Adipocyte (in vitro differentiated cells): ENCODE data around the gene KRT75.

Experiments
- DNase-seq: peaks from one replicate; pipeline ENCODE4 v3.0.0-alpha.2; 2015; ENCODE audit warnings: low read depth
- H3K27me3 ChIP-seq: replicated peaks from 2 replicates; pipeline ENCODE4 v1.7.0; 2013; ENCODE audit warnings: mild to moderate bottlenecking, low read length, moderate library complexity; ENCODE audit not compliant: control insufficient read depth, insufficient read depth
- H3K36me3 ChIP-seq: 2 replicates; pipeline ENCODE4 v1.7.0; 2013; ENCODE audit warnings: low read length, mild to moderate bottlenecking, moderate library complexity; ENCODE audit not compliant: control insufficient read depth, insufficient read depth, severe bottlenecking
- H3K4me1 ChIP-seq: 2 replicates; pipeline ENCODE4 v1.7.0; 2013; ENCODE audit warnings: mild to moderate bottlenecking, low read length, moderate library complexity; ENCODE audit not compliant: control insufficient read depth, insufficient read depth
- H3K4me3 ChIP-seq: 2 replicates; pipeline ENCODE4 v1.7.0; 2013; ENCODE audit warnings: mild to moderate bottlenecking, low read length, moderate library complexity
- H3K9ac ChIP-seq: 2 replicates; pipeline ENCODE4 v1.7.0; 2013; ENCODE audit warnings: mild to moderate bottlenecking, low read length, moderate library complexity
- H3K9me3 ChIP-seq: 2 replicates; pipeline ENCODE4 v1.7.0; 2013; ENCODE audit warnings: mild to moderate bottlenecking, low read length, moderate library complexity; ENCODE audit not compliant: control insufficient read depth

The KRT75 gene

DNA sequence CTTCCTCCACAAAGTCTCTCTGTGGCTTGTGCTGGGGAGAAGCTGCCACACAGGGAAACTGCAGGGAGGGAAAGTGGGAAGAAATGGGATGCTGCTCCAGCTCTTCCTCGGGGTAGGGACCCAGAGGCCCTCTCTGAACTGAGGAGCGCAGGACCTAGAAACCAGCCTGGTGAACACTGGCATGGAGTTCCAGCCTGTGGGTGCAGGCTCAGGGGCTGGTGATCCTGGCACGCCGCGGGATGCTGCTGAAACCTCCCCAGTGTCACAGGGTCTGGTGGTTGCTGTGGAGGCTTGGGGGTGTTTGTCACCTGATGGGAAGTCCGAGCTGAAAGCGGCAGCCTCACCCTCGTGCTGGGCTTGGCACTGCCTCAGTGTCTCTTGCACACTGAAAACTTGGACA, 5.2 kb upstream of the KRT75 start:
- Histone ChIP-seq H3K36me3 (no peaks in the 10 kb centered on the region), H3K4me1 (peaks cover 26% of the 10 kb centered on the region), H3K9ac (no peak overlapping the region), H3K27me3 (peaks cover 3% of the 10 kb centered on the region), H3K9me3 (no peaks in the 10 kb centered on the region), H3K4me3 (no peak overlapping the region)
- no peak for DNase-seq

DNA sequence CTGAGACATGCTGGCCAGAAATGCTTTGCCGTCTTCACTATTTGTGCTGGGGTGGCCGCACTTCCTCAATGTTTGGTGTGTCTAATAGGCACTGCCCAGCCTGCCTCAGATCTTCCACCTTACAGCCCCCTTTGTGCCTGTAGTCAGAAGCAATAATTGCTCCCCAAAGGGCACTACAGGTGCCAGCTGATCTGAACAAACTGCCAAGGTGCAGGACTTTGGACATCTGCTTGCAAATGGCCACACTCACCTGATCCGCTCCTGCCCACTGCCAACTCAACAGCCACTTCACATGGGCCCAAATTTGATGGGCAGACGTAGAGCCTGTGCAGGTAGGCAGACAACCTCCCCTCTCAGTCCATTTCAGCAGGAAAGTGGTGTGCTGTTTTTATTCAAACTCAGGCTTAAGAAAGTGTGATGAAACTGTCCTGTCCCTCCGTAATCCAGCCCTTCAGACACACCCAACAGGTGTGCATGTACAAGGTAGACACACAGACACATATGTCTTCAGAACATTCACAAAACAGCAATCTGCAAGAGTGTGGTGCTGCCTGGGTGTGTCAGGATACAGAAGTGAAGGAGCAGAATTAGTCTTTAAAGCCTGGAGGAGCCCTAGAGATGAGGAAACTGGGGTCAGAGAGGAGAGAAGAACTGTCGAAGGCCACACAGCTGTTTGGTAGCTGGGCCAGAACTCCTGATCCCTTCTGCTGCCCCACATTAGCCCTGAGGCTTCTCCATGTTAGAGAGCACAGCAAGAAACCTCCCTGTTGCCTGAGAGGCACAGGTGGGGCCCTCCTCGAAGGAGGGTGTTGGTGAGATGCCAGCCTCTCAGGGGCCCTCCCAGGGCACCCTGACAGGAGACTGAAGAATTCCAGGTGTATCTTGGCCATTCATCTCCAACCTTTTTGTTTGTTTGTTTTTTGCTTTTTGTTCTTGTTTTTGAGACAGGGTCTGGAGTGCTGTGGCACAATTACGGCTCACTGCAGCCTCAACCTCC, 4.4 kb upstream of the KRT75 start:
- H3K9me3 ChIP-seq: no peaks in the 10 kb centered on the region
- H3K27me3 ChIP-seq: peaks cover 3% of the 10 kb centered on the region
- no peak for DNase-seq
- H3K4me1 ChIP-seq: peaks cover 26% of the 10 kb centered on the region
- H3K9ac ChIP-seq: no peak overlapping the region
- H3K4me3 ChIP-seq: no peak overlapping the region
- no peaks in the 10 kb centered on the region for H3K36me3 ChIP-seq

DNA sequence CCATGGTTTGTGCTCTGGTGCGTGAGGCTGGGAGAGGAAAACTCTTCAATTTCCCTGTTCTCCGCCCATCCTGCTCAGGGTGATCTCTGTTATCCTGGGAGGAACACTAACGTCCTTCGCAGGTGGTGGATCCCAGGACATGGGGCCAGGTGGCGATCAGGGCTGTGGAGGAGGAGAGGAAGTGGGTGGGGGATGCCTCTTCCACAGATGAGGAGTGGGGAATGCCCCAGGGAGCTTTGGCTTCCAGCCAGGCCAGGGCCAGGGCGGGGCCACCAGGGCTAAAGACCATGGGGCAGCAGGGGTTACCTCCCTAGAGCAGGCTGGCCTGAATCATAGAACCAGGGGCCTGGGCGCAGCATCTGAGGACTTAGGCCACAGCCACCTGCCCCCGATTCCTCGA, 3.3 kb upstream of the KRT75 start:
- Histone ChIP-seq H3K4me3 (no peak overlapping the region), H3K4me1 (peaks cover 17% of the 10 kb centered on the region), H3K9ac (no peak overlapping the region), H3K9me3 (no peaks in the 10 kb centered on the region), H3K27me3 (peaks cover 9% of the 10 kb centered on the region), H3K36me3 (no peaks in the 10 kb centered on the region)
- DNase-seq: no peak

DNA sequence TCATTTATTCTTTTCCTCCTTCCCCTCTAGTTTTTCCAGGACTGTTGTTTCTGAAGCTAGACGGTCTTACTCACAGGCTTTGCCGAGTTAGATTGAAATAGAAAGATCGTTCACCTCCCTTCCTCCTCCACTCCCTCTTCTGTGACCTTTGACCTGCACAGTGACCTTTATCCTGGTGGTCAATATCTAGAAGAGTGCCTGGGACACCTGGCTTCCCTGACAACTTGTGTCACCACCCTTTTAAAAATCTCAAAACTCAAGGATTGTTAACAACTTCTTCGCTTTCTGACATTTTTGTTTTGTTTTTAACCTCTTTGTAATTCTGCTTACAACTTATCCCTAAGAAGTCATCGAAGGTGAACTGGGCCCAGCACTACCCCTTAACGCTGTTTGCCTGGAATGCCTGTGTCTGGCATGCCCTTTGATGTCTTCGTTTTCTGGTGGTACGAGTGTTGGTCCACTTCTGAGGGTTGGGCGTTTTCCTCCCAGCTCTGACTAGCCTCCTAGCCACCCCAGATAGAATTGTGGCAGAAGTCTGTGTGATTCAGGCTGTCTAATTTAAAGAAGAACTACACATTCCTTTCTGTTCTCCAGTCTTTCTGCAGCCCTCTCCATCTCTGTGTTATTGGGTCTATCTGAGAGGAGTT, 2.8 kb upstream of the KRT75 start:
- H3K9me3 ChIP-seq: no peaks in the 10 kb centered on the region
- DNase-seq: no peak

DNA sequence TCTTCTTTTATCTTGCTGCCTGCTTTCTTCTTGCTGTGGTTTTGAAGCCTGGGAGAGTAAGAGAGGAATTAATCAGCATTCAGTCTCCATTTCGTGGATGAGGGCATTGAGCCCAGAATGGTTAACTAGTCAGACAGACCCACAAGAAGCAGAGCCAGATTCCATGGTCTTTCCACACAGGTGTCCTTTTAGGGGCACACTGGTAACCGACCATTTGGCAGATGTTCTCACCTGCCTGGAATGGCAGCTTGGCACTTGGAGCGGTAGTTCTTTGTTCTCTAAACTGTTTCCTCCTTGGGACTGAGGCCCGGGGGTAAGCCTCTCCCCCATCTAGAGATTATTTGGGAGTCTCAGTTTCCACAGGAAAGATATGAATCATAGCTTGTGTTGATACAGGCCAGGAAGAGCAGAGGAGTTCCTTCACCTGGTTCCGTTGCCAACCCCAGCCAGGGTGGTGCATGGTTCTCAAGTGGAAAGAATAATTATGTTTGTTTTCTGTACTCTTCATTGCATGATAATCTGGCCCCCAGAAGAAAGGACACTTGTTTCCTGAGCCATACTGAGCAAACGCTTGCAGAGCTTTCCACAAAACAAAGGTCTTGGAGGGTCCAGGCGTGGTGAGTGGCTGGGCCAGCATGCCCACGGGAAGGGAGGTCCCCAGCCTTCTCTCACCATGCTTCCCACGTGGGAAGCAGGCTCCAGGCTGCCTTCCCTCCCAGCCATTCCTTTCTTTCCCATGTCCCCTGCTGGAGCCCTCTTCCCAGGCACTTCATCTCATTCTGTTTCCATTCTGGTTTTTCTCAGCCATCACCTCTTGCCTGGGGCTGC, 2.0 kb upstream of the KRT75 start:
- DNase-seq: no peak
- H3K9ac ChIP-seq: no peak overlapping the region
- no peak overlapping the region for H3K4me3 ChIP-seq
- H3K27me3 ChIP-seq: peaks cover 22% of the 10 kb centered on the region
- peaks cover 4% of the 10 kb centered on the region for H3K4me1 ChIP-seq
- H3K36me3 ChIP-seq: no peaks in the 10 kb centered on the region
- no peaks in the 10 kb centered on the region for H3K9me3 ChIP-seq

More for the DNA sequence above, 2.8 kb upstream of the KRT75 start:
- Histone ChIP-seq H3K4me1 (peaks cover 11% of the 10 kb centered on the region), H3K9ac (no peak overlapping the region), H3K27me3 (peaks cover 15% of the 10 kb centered on the region), H3K4me3 (no peak overlapping the region), H3K36me3 (no peaks in the 10 kb centered on the region)

DNA sequence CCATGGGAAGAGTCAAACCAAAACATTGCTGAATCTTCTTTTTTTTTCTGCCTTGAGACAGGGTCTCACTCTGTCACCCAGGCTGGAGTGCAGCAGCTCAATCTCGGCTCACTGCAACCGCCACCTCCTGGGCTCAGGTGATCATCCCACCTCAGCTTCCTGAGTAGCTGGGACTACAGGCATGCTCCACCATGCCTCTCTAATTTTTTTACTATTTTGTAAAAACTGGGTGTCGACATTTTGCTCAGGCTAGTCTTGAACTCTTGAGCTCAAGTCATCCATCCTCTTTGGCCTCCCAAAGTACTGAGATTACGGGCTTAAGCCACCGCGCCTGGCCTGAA, 1.5 kb upstream of the KRT75 start:
- Histone ChIP-seq H3K36me3 (no peaks in the 10 kb centered on the region), H3K4me3 (no peak overlapping the region), H3K9ac (no peak overlapping the region), H3K9me3 (no peaks in the 10 kb centered on the region), H3K4me1 (no peaks in the 10 kb centered on the region), H3K27me3 (peaks cover 28% of the 10 kb centered on the region)
- DNase-seq: no peak

DNA sequence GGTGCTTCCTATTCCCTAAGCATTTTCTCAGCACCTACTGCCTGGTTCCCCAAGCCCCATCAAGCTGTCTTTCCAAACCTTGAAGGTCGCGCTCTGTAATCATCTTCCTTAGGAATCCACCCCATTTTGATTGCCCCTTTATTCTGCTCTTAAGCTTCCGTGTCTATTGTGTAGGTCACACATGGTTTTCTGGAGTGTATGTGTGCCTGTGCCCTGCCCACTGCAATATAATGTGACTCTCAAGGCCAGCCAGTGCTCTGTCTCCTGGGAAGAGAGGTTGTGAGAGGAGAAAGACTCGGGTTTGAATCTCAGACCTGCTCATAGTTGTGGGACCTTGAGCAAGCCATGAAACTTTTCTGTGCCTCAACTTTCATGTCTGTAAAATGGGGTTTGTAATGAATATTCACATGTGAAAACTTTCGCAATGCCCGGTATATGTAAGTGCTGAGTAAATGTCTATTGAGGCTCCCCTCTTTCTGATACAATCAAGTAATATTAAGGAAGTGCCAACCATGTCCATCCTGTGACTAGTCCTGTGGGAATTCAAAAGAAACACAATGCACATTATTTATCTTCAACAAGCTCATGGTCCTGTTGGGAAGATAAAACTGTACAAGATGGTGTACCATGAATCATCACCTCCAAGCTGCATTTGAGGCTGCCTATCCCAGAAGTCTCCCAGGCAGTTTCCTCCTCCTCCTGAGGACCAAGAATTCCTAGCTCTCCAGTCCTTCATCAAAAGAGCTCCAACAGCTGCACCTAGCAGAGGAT, 774 bp upstream of the KRT75 start:
- no peak for DNase-seq
- peaks cover 35% of the 10 kb centered on the region for H3K27me3 ChIP-seq
- no peaks in the 10 kb centered on the region for H3K9me3 ChIP-seq
- no peak overlapping the region for H3K4me3 ChIP-seq
- no peaks in the 10 kb centered on the region for H3K36me3 ChIP-seq
- H3K4me1 ChIP-seq: no peaks in the 10 kb centered on the region
- H3K9ac ChIP-seq: no peak overlapping the region

DNA sequence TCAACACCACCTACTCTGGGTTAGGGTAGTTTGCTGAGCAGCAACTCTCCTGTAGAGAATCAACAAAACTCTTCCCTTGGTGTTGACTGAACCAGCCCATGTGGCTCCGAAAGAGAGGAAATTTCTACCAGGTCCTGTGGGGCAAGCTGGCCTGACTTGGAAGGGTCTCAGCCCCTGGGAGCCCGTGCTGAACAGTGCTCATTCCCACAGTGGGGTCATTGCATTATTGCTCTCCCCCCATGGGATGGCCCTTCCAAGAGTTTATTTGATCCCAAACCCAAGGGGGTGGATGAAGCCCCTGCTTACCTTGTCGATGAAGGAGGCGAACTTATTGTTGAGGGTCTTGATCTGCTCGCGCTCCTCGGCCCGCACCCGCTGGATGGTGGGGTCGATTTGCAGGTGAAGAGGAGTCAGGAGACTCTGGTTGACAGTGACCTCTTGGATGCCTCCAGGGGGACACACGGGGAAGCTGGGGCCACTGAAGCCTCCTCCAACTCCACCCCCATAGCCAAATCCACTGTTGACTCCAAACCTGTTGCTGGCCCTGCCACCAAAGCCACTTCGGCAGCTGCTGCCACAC, 580 bp downstream of the KRT75 start:
- no peaks in the 10 kb centered on the region for H3K9me3 ChIP-seq
- no peak for DNase-seq
- H3K4me1 ChIP-seq: no peaks in the 10 kb centered on the region
- no peak overlapping the region for H3K4me3 ChIP-seq
- H3K27me3 ChIP-seq: peaks cover 46% of the 10 kb centered on the region
- no peaks in the 10 kb centered on the region for H3K36me3 ChIP-seq
- no peak overlapping the region for H3K9ac ChIP-seq

DNA sequence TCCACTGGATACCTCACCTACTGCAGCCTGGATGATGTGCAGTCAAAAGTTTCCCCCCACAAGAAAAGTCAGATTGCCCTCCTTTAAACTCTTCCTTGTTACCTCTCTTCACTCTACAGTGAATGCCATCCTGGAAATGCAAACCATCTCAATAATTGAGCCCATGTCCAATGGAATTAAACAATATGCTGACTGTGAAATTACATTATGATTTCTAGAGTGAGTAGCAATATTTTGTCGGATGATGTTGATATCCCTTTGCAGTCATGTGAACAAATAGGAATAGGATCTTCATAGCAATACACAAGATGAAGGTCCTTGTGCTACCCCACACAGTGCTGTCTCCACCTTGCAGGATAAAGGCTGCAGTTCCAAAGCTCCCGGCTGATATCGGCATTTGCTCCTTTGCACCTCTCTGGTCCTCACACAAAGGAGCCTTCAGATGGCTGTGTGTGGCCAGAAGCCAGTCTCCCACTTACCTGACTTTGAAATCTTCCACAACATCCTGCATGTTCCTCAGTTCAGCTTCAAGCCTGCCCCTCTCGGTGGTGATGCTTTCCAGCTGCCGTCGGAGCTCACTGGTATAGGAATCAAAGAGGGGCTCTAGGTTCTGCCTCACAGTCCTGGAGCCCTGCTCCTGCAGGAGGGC, 1.5 kb downstream of the KRT75 start:
- Histone ChIP-seq H3K27me3 (peaks cover 51% of the 10 kb centered on the region), H3K4me1 (no peaks in the 10 kb centered on the region), H3K9ac (no peak overlapping the region), H3K9me3 (no peaks in the 10 kb centered on the region), H3K36me3 (no peaks in the 10 kb centered on the region), H3K4me3 (no peak overlapping the region)
- DNase-seq: no peak

DNA sequence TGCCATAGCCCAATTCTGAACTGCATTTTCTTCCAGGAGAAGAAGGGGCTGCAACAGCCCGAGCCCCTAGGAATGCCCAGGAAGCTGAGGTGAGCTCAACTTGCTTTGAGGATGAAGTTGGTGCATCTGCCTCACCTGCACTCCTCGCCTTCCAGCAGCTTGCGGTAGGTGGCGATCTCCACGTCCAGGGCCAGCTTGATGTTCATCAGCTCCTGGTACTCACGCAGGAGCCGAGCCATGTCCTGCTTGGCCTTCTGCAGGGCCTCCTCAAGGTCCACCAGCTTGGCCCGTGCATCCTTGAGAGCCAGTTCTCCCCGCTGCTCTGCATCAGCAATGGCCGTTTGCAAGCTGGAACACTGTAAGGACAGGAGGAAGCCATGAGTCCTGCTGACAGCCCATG, 6.0 kb downstream of the KRT75 start:
- peaks cover 6% of the 10 kb centered on the region for H3K4me1 ChIP-seq
- no peaks in the 10 kb centered on the region for H3K36me3 ChIP-seq
- H3K4me3 ChIP-seq: no peak overlapping the region
- peaks cover 55% of the 10 kb centered on the region for H3K27me3 ChIP-seq
- no peaks in the 10 kb centered on the region for H3K9me3 ChIP-seq
- H3K9ac ChIP-seq: no peak overlapping the region
- DNase-seq: no peak
